Activated naive CD4-positive, alpha-beta T cell treated with anti-CD3 and anti-CD28 coated beads, Interleukin-2, amount 10 ng/mL, durations not matched to agents 7 days and 5 days (primary cell): ENCODE data around the gene PRX.
A peak's percentile ranks its signal among the peaks of the same experiment; 100 is the strongest.

ENCODE experiments used
- CTCF ChIA-PET: fragments of 350-600 bp; sonication (Branson Sonifier 250); formaldehyde crosslinking; loops from one replicate; lab custom pipeline; 2021; ENCODE audit warnings: antibody characterized with exemption; lab: Charles Lee
- DNase-seq: peaks from one replicate; pipeline ENCODE4 v3.0.0-alpha.2; 2020
- H3K27ac Mint-ChIP-seq: one replicate; pipeline ENCODE4 v1.8.0; 2021; ENCODE audit warnings: mild to moderate bottlenecking, moderate library complexity, mixed read lengths
- H3K27me3 Mint-ChIP-seq: one replicate; pipeline ENCODE4 v1.8.0; 2021; ENCODE audit warnings: mild to moderate bottlenecking, mixed read lengths
- H3K36me3 Mint-ChIP-seq: one replicate; pipeline ENCODE4 v1.8.0; 2021; ENCODE audit warnings: mixed read lengths
- H3K4me1 Mint-ChIP-seq: one replicate; pipeline ENCODE4 v1.8.0; 2021; ENCODE audit warnings: mixed read lengths
- H3K4me3 Mint-ChIP-seq: one replicate; pipeline ENCODE4 v1.8.0; 2021; ENCODE audit warnings: mild to moderate bottlenecking, moderate library complexity, mixed read lengths
- H3K9me3 Mint-ChIP-seq: one replicate; pipeline ENCODE4 v1.8.0; 2021; ENCODE audit warnings: mixed read lengths

Gene PRX

GRCh38 chr19:40398417-40399131, 14.6 kb downstream of the PRX start:
- Mint-ChIP-seq H3K27me3 (peaks cover 46% of the 10 kb centered on the region), H3K4me1 (peaks cover 20% of the 10 kb centered on the region), H3K36me3 (no peaks in the 10 kb centered on the region), H3K9me3 (no peaks in the 10 kb centered on the region), H3K27ac (no peak overlapping the region), H3K4me3 (no peak overlapping the region)
- CTCF ChIA-PET: interaction anchor here (1.3 kb wide), 1 partner anchor 22 kb away, joined by 4 read pairs; no protein-coding TSS in a partner anchor
- peak; percentile 80 for DNase-seq

GRCh38 chr19:40397568-40397906, 15.6 kb downstream of the PRX start:
- Mint-ChIP-seq H3K4me3 (no peak overlapping the region), H3K9me3 (no peaks in the 10 kb centered on the region), H3K4me1 (peaks cover 15% of the 10 kb centered on the region), H3K36me3 (no peaks in the 10 kb centered on the region), H3K27me3 (peaks cover 49% of the 10 kb centered on the region), H3K27ac (no peak overlapping the region)
- CTCF ChIA-PET: no interaction called here
- DNase-seq: no peak

GRCh38 chr19:40396886-40397567, 16.2 kb downstream of the PRX start:
- DNase-seq: no peak
- Mint-ChIP-seq H3K4me1 (peaks cover 15% of the 10 kb centered on the region), H3K27ac (no peak overlapping the region), H3K9me3 (no peaks in the 10 kb centered on the region), H3K27me3 (peaks cover 52% of the 10 kb centered on the region), H3K4me3 (no peak overlapping the region), H3K36me3 (no peaks in the 10 kb centered on the region)
- CTCF ChIA-PET: interaction anchor here (1.0 kb wide), 1 partner anchor 23 kb away, joined by 3 read pairs; no protein-coding TSS in a partner anchor

GRCh38 chr19:40395956-40396355, 17.2 kb downstream of the PRX start:
- H3K27ac Mint-ChIP-seq: no peak overlapping the region
- H3K36me3 Mint-ChIP-seq: no peaks in the 10 kb centered on the region
- CTCF ChIA-PET: no interaction called here
- peaks cover 15% of the 10 kb centered on the region for H3K4me1 Mint-ChIP-seq
- no peak overlapping the region for H3K4me3 Mint-ChIP-seq
- no peak for DNase-seq
- H3K9me3 Mint-ChIP-seq: no peaks in the 10 kb centered on the region
- H3K27me3 Mint-ChIP-seq: peaks cover 46% of the 10 kb centered on the region

- Mint-ChIP-seq H3K27ac (no peak overlapping the region), H3K27me3 (peaks cover 40% of the 10 kb centered on the region), H3K36me3 (no peaks in the 10 kb centered on the region), H3K4me3 (no peak overlapping the region), H3K4me1 (peaks cover 15% of the 10 kb centered on the region), H3K9me3 (no peaks in the 10 kb centered on the region)
- CTCF ChIA-PET: no interaction called here
- no peak for DNase-seq
Observed at GRCh38 chr19:40394816-40395210, 18.4 kb downstream of the PRX start.

GRCh38 chr19:40393894-40394815, 19.0 kb downstream of the PRX start:
- Mint-ChIP-seq H3K4me1 (peaks cover 10% of the 10 kb centered on the region), H3K27ac (no peak overlapping the region), H3K4me3 (no peak overlapping the region), H3K9me3 (no peaks in the 10 kb centered on the region), H3K36me3 (no peaks in the 10 kb centered on the region), H3K27me3 (peaks cover 34% of the 10 kb centered on the region)
- CTCF ChIA-PET: no interaction called here
- DNase-seq: no peak

- no peak overlapping the region for H3K27ac Mint-ChIP-seq
Observed at GRCh38 chr19:40392894-40393517, 20.2 kb downstream of the PRX start.

GRCh38 chr19:40392123-40392522, 21.1 kb downstream of the PRX start:
- DNase-seq: no peak
- Mint-ChIP-seq H3K9me3 (no peaks in the 10 kb centered on the region), H3K4me1 (no peaks in the 10 kb centered on the region), H3K4me3 (no peak overlapping the region), H3K36me3 (no peaks in the 10 kb centered on the region), H3K27ac (peak overlapping the region; percentile 29), H3K27me3 (peaks cover 20% of the 10 kb centered on the region)
- CTCF ChIA-PET: no interaction called here

More at GRCh38 chr19:40392894-40393517, 20.2 kb downstream of the PRX start:
- Mint-ChIP-seq H3K4me1 (peaks cover under 1% of the 10 kb centered on the region), H3K27me3 (peaks cover 23% of the 10 kb centered on the region), H3K36me3 (no peaks in the 10 kb centered on the region), H3K4me3 (no peak overlapping the region), H3K9me3 (no peaks in the 10 kb centered on the region)
- CTCF ChIA-PET: no interaction called here
- no peak for DNase-seq

- no peak within 1 kb of the TSS for H3K27ac Mint-ChIP-seq
- no peaks in the 10 kb centered on the region for H3K36me3 Mint-ChIP-seq
- H3K4me3 Mint-ChIP-seq: no peak within 1 kb of the TSS
- CTCF ChIA-PET: no interaction called here
- H3K4me1 Mint-ChIP-seq: no peaks in the 10 kb centered on the region
- no peak for DNase-seq
- no peaks in the 10 kb centered on the region for H3K9me3 Mint-ChIP-seq
- peaks cover 19% of the 10 kb centered on the region for H3K27me3 Mint-ChIP-seq
Observed at GRCh38 chr19:40390084-40390742, 23.0 kb downstream of the PRX start, which contains the start of gene HIPK4. Gene HIPK4 (minus strand): TSS chr19:40390181. CDS start chr19:40389902, 279 bp downstream.

- Mint-ChIP-seq H3K27me3 (peaks cover 24% of the 10 kb centered on the region), H3K4me1 (no peaks in the 10 kb centered on the region), H3K4me3 (no peak overlapping the region), H3K9me3 (no peaks in the 10 kb centered on the region), H3K27ac (no peak overlapping the region), H3K36me3 (no peaks in the 10 kb centered on the region)
- DNase-seq: no peak
- CTCF ChIA-PET: no interaction called here
Observed at GRCh38 chr19:40389404-40390083, 23.6 kb downstream of the PRX start.

GRCh38 chr19:40388481-40388880, 24.7 kb downstream of the PRX start:
- Mint-ChIP-seq H3K36me3 (no peaks in the 10 kb centered on the region), H3K27me3 (peaks cover 24% of the 10 kb centered on the region), H3K9me3 (no peaks in the 10 kb centered on the region), H3K27ac (no peak overlapping the region), H3K4me3 (no peak overlapping the region), H3K4me1 (no peaks in the 10 kb centered on the region)
- DNase-seq: no peak
- CTCF ChIA-PET: no interaction called here

- no peak for DNase-seq
- Mint-ChIP-seq H3K9me3 (no peaks in the 10 kb centered on the region), H3K4me3 (no peak overlapping the region), H3K27me3 (peaks cover 18% of the 10 kb centered on the region), H3K27ac (no peak overlapping the region), H3K36me3 (no peaks in the 10 kb centered on the region), H3K4me1 (no peaks in the 10 kb centered on the region)
- CTCF ChIA-PET: no interaction called here
Observed at GRCh38 chr19:40387155-40387554, 26.0 kb downstream of the PRX start.

- Mint-ChIP-seq H3K9me3 (no peaks in the 10 kb centered on the region), H3K4me1 (no peaks in the 10 kb centered on the region), H3K4me3 (no peak overlapping the region), H3K27me3 (peaks cover 18% of the 10 kb centered on the region), H3K27ac (no peak overlapping the region), H3K36me3 (no peaks in the 10 kb centered on the region)
- CTCF ChIA-PET: no interaction called here
- DNase-seq: no peak
Observed at GRCh38 chr19:40383668-40384248, 29.4 kb downstream of the PRX start.
